ENCODE results near the gene SMIM13.

SMIM13 gene

DNA sequence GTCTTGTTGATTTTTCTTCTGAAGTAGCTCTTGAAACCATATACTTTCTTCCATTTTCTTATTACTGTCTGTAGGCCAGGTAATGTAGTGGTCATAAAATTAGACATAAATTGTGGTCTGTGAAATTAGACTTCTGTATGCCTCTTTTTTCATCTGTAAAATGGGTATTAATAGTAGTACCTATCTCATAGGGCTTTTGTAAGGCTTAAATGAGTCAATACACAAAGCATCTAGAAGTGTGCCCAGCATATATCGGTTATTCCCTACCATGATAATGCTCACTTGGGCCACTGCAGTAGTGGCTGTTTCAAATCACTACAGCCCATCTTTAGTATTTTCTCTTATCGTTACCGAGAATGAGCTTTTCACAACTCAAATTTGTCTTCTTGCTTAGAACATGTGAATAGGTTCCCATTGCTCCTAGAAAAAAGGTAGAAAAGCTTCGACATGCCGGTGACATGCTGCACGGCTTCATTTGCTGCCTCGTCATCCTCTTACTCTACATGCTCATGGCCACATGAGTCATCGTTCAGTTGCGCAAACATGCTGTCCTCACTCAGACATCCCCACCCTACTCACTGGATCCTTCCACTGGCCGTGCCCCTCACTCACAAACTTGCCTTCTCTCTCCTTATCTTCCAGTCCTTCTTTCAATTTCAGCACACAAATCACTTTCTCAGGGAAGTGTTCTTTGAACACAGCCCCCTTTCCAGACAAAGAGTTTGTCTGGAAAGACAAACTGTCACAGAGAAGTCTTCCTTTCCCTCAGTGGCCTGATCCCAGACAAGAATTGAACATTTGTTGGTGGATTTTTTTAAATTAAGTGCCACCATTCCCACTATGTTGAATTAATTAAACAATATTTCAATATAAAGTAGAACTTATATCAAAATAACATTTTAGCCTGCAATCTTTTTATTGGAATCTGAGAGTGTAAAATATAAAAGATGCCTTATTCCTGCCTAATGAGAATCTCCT, 50.0 kb downstream of the SMIM13 start:
- Histone ChIP-seq H4K20me1 (ENCODE audit: control insufficient read depth, insufficient read depth, low read depth, low read length) (0 out of 2 replicates have a peak, but pooled peaks cover 2% of the 10 kb centered on the region), H3K9me3 (ENCODE audit: control insufficient read depth, insufficient read depth, low read length) (no peaks in the 10 kb centered on the region), H3K4me2 (ENCODE audit: low read length) (no peak overlapping the region), H3K36me3 (ENCODE audit: control insufficient read depth, low read length) (no peaks in the 10 kb centered on the region), H3K4me1 (ENCODE audit: control insufficient read depth, low read length) (peaks cover 8% of the 10 kb centered on the region; the same call in 1 of the 2 replicates), H3K27ac (ENCODE audit: low read depth, low read length) (no peak overlapping the region), H3F3A (ENCODE audit: control insufficient read depth, insufficient read depth) (no peaks in the 10 kb centered on the region), H3K4me3 (ENCODE audit: low read length) (no peak overlapping the region), H3K27me3 (ENCODE audit: control insufficient read depth, low read length) (no peaks in the 10 kb centered on the region), H3K9me2 (replicated peaks; ENCODE audit: control insufficient read depth, low read length) (no peaks in the 10 kb centered on the region), H3K79me2 (ENCODE audit: control insufficient read depth, low read length) (no peaks in the 10 kb centered on the region)
- no peak for TF ChIP-seq CTCF (IDR thresholded peaks at IDR 0.05; ENCODE audit: low read depth, low read length, poor library complexity, severe bottlenecking)
- no peak for TF ChIP-seq EZH2phosphoT487 (IDR thresholded peaks at IDR 0.05; ENCODE audit: borderline replicate concordance, low read length)

- Histone ChIP-seq H4K20me1 (ENCODE audit: control insufficient read depth, insufficient read depth, low read depth, low read length) (0 out of 2 replicates have a peak, but pooled peaks cover 2% of the 10 kb centered on the region), H3K9me2 (replicated peaks; ENCODE audit: control insufficient read depth, low read length) (no peaks in the 10 kb centered on the region), H3K4me1 (ENCODE audit: control insufficient read depth, low read length) (peaks cover 8% of the 10 kb centered on the region; the same call in 1 of the 2 replicates), H3F3A (ENCODE audit: control insufficient read depth, insufficient read depth) (no peaks in the 10 kb centered on the region), H3K4me3 (ENCODE audit: low read length) (no peak overlapping the region), H3K79me2 (ENCODE audit: control insufficient read depth, low read length) (no peaks in the 10 kb centered on the region), H3K36me3 (ENCODE audit: control insufficient read depth, low read length) (no peaks in the 10 kb centered on the region), H3K27me3 (ENCODE audit: control insufficient read depth, low read length) (no peaks in the 10 kb centered on the region), H3K4me2 (ENCODE audit: low read length) (no peak overlapping the region), H3K9me3 (ENCODE audit: control insufficient read depth, insufficient read depth, low read length) (no peaks in the 10 kb centered on the region), H3K27ac (ENCODE audit: low read depth, low read length) (no peak overlapping the region)
- no peak for TF ChIP-seq EZH2phosphoT487 (IDR thresholded peaks at IDR 0.05; ENCODE audit: borderline replicate concordance, low read length)
- peak; percentile 93 for TF ChIP-seq CTCF (IDR thresholded peaks at IDR 0.05; ENCODE audit: low read depth, low read length, poor library complexity, severe bottlenecking)
These were observed 50.8 kb downstream of the SMIM13 start for GRCh38 chr6:11144393-11144851.

DNA sequence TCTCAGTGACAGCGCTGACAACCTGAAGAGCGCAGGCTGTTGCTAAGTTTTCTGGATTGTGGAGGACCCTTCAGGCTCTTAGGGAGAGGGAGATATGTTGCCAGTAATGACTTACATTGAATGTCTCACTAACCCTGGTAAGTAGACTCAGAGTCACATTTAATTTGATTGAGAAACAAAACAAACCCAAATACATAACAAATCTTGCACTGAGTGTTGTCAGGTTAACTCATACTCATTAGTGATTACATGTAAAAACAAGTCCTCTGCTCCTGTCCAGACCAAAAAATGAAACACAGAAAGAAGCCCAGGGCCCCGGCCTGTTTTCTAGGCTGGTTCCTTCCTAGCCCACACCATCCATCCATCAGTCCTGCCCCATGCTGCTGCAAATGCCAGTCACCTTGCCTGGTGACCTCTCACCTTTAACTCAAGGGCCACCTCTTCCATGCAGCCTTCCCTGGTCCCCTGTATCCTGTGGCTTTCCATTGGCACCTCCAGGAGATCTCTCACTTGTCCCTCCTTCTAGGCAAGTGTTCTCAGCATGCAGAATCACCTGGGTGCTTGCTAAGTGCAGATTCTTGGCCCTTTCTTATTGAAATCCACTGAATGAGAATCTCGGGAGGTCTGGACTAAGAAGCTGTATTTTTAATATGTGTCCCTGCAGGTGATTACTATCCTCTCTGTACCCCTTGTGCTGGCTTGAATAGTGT, 52.6 kb downstream of the SMIM13 start:
- Histone ChIP-seq H3K4me2 (ENCODE audit: low read length) (no peak overlapping the region), H3K9me3 (ENCODE audit: control insufficient read depth, insufficient read depth, low read length) (no peaks in the 10 kb centered on the region), H3K4me1 (ENCODE audit: control insufficient read depth, low read length) (no peaks in the 10 kb centered on the region), H3K27ac (ENCODE audit: low read depth, low read length) (no peak overlapping the region), H3K79me2 (ENCODE audit: control insufficient read depth, low read length) (no peaks in the 10 kb centered on the region), H3K36me3 (ENCODE audit: control insufficient read depth, low read length) (no peaks in the 10 kb centered on the region), H4K20me1 (ENCODE audit: control insufficient read depth, insufficient read depth, low read depth, low read length) (0 out of 2 replicates have a peak, but pooled peaks cover 2% of the 10 kb centered on the region), H3K9me2 (replicated peaks; ENCODE audit: control insufficient read depth, low read length) (no peaks in the 10 kb centered on the region), H3F3A (ENCODE audit: control insufficient read depth, insufficient read depth) (no peaks in the 10 kb centered on the region), H3K27me3 (ENCODE audit: control insufficient read depth, low read length) (no peaks in the 10 kb centered on the region), H3K4me3 (ENCODE audit: low read length) (no peak overlapping the region)
- TF ChIP-seq EZH2phosphoT487 (IDR thresholded peaks at IDR 0.05; ENCODE audit: borderline replicate concordance, low read length) (no peak), CTCF (IDR thresholded peaks at IDR 0.05; ENCODE audit: low read depth, low read length, poor library complexity, severe bottlenecking) (no peak)

Measured in DOHH2 (cell line).